ENCODE results near the gene MAP3K2. TPM values are rescaled to one million over a fixed set of nuclear protein-coding genes. Genes with fewer than 3 reads are reported as not detected.
A peak's percentile ranks its signal among the peaks of the same experiment; 100 is the strongest.

Gene MAP3K2
- total and polyA plus RNA-seq, 2 of the 4 experiments (the other 2 are of a cell fraction), result 6.2 to 30.8 TPM

GRCh38 chr2:127418300-127419111 is 30.7 kb upstream of the MAP3K2 start, which contains the start of gene PROC (continued):
- TF ChIP-seq NFE2L2 (IDR thresholded peaks at IDR 0.05; ENCODE audit: low read depth, low read length), result no peak

- H2AK9ac ChIP-seq (replicated peaks; ENCODE audit: low read depth, low read length, poor library complexity), result no peak overlapping the region
- H4K8ac ChIP-seq (ENCODE audit: low read depth in 2 of 2, low read length in 2 of 2), result no peak overlapping the region
- no peak overlapping the region for H2AK5ac ChIP-seq (ENCODE audit: low read depth, low read length)
- H3K56ac ChIP-seq (ENCODE audit: extremely low read depth, insufficient read depth, low read length), result no peak overlapping the region
- no peak overlapping the region for H4K91ac ChIP-seq (ENCODE audit: insufficient read depth, low read depth, low read length)
- ATAC-seq (ENCODE audit: low read depth) (no peak), DNase-seq (no peak)
- H3K14ac ChIP-seq (replicated peaks; ENCODE audit: low read depth, low read length), result no peak overlapping the region
- no peak overlapping the region for H2BK120ac ChIP-seq (ENCODE audit: low read depth, low read length)
- H3K9ac ChIP-seq (ENCODE audit: low read depth, low read length), result no peak overlapping the region
- no peak overlapping the region for H3K18ac ChIP-seq (ENCODE audit: low read depth, low read length)
- peaks cover 14% of the 10 kb centered on the region for H3K27me3 ChIP-seq (ENCODE audit: control insufficient read depth, insufficient read depth, low read length)
- H3K9me3 ChIP-seq (ENCODE audit: control insufficient read depth, insufficient read depth, low read length), result no peaks in the 10 kb centered on the region
- peaks cover 0 to 4% of the 10 kb centered on the region in 2 experiments; a peak in 1 of 4 replicates for H3K79me1 ChIP-seq (ENCODE audit: low read depth in 1 of 2, low read length in 2 of 2)
- H3K23ac ChIP-seq (ENCODE audit: low read depth, low read length), result no peak overlapping the region
- dilution Hi-C loops (cut with HindIII; ENCODE audit: low sequenced_read_pairs, unreplicated experiment) (no loop called here), intact Hi-C loops (cut with micrococcal nuclease) (no loop called here), in situ Hi-C loops (cut with MboI; ENCODE audit: low sequenced_read_pairs) (no loop called here)
- H3K27ac ChIP-seq (ENCODE audit: insufficient read depth, low read length), result no peak overlapping the region
- ChIA-PET POLR2A (ENCODE audit: unreplicated experiment) (no interaction called here), CTCF (no interaction called here)
- H3K36me3 ChIP-seq (ENCODE audit: control insufficient read depth, insufficient read depth, low read length), result no peaks in the 10 kb centered on the region
- WGBS, 2 experiments (ENCODE audit: extremely low coverage in 2 of 2, insufficient read length in 1 of 2), result 90% methylated on average over 3 of the region's 8 CpGs; no CpG with 5 or more reads in 1 of the 2 experiments
- H3K4me2 ChIP-seq (ENCODE audit: low read depth, low read length), result no peak overlapping the region
- H3K4me1 ChIP-seq (ENCODE audit: control insufficient read depth, insufficient read depth, low read length), result peaks cover 12% of the 10 kb centered on the region
- peaks cover 11% of the 10 kb centered on the region; the same call in 1 of the 2 replicates for H3K9me1 ChIP-seq (ENCODE audit: insufficient read depth, low read length)
- BruUV-seq (replicated peaks), result no TSS peak
- H2AFZ ChIP-seq (replicated peaks; ENCODE audit: low read length, poor library complexity), result peak overlapping the region; percentile 49
- H4K5ac ChIP-seq (ENCODE audit: low read depth, low read length), result no peak overlapping the region
- no peaks in the 10 kb centered on the region; the same call in 1 of the 2 replicates for H4K20me1 ChIP-seq (ENCODE audit: insufficient read depth, low read length)
- no peak overlapping the region; the same call in 1 of the 2 replicates for H3K4ac ChIP-seq (ENCODE audit: low read depth, low read length)
- H2BK5ac ChIP-seq (ENCODE audit: low read depth, low read length, poor library complexity, severe bottlenecking), result no peak overlapping the region
- no peak overlapping the region for H3K4me3 ChIP-seq (ENCODE audit: insufficient read depth, low read depth, low read length)
- no peak overlapping the region for H2BK20ac ChIP-seq (ENCODE audit: low read depth, low read length)
- no peak overlapping the region for H2BK15ac ChIP-seq (ENCODE audit: low read depth, low read length)
- TF ChIP-seq NFE2L2 (IDR thresholded peaks at IDR 0.05; ENCODE audit: low read depth, low read length), result no peak
- TF ChIP-seq MAFK (IDR thresholded peaks at IDR 0.05; ENCODE audit: low read depth, low read length), result no peak
- no peak for TF ChIP-seq SMC3 (IDR thresholded peaks at IDR 0.05; ENCODE audit: low read depth, low read length)
- no peak for TF ChIP-seq MAZ (IDR thresholded peaks at IDR 0.05; ENCODE audit: borderline replicate concordance, low read depth, low read length)
- TF ChIP-seq MXI1 (IDR thresholded peaks at IDR 0.05; ENCODE audit: borderline replicate concordance, low read depth, low read length), result no peak
- TF ChIP-seq ELK1 (IDR thresholded peaks at IDR 0.05; ENCODE audit: borderline replicate concordance, low read depth, low read length), result no peak
- no peak for TF ChIP-seq USF2 (IDR thresholded peaks at IDR 0.05; ENCODE audit: low read depth, low read length)
- TF ChIP-seq POLR2A (IDR thresholded peaks at IDR 0.05; ENCODE audit: low read depth, low read length), result no peak
- TF ChIP-seq RFX5 (IDR thresholded peaks at IDR 0.05; ENCODE audit: low read depth, low read length), result no peak
- TF ChIP-seq CHD1 (IDR thresholded peaks at IDR 0.05; ENCODE audit: low read depth, low read length), result no peak
- no peak for TF ChIP-seq CEBPB (IDR thresholded peaks at IDR 0.05; ENCODE audit: low read depth, low read length)
- TF ChIP-seq RCOR1 (IDR thresholded peaks at IDR 0.05; ENCODE audit: insufficient replicate concordance, low read length), result no peak
Observed at GRCh38 chr2:127417406-127417805, 29.6 kb upstream of the MAP3K2 start.
